ENCODE data around the gene H3-3A.

GRCh38 chr1:226050133-226050532, 12.4 kb upstream of the H3-3A start:
- TF ChIP-seq, protein P1, sequence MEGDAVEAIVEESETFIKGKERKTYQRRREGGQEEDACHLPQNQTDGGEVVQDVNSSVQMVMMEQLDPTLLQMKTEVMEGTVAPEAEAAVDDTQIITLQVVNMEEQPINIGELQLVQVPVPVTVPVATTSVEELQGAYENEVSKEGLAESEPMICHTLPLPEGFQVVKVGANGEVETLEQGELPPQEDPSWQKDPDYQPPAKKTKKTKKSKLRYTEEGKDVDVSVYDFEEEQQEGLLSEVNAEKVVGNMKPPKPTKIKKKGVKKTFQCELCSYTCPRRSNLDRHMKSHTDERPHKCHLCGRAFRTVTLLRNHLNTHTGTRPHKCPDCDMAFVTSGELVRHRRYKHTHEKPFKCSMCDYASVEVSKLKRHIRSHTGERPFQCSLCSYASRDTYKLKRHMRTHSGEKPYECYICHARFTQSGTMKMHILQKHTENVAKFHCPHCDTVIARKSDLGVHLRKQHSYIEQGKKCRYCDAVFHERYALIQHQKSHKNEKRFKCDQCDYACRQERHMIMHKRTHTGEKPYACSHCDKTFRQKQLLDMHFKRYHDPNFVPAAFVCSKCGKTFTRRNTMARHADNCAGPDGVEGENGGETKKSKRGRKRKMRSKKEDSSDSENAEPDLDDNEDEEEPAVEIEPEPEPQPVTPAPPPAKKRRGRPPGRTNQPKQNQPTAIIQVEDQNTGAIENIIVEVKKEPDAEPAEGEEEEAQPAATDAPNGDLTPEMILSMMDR (IDR thresholded peaks at IDR 0.05) = no peak
- no peak for TF ChIP-seq POLR2A (IDR thresholded peaks at IDR 0.05)
